Omental fat pad (tissue), 4 donors: ENCODE measurements around the gene RAPH1. TPM values are rescaled to one million over a fixed set of nuclear protein-coding genes. Genes with fewer than 3 reads are reported as not detected.
"Not testable (repeated sequence)": the region's sequence is repeated elsewhere in the genome, so short reads cannot be mapped to it uniquely, and the experiment has no call there.

ENCODE experiments used
- ATAC-seq: fragments of 150-250 bp; one replicate; pipeline ENCODE4 v1.9.1; 2016; ENCODE audit warnings: mild to moderate bottlenecking, moderate library complexity; ENCODE audit not compliant: low FRiP score
- DNase-seq: peaks from one replicate; pipeline ENCODE4 v3.0.0-alpha.2; 2019; ENCODE audit warnings: low spot score
- CTCF ChIP-seq, 3 donors: fragments of 450-650 bp; IDR thresholded peaks; one replicate each; pipeline ENCODE4 v1.5.1; 2016 to 2017; ENCODE audit warnings: antibody characterized with exemption in 3 of 3, mild to moderate bottlenecking in 3 of 3, moderate library complexity in 2 of 3
- total RNA-seq, 4 donors: library from RNA; depleted of rRNA; stranded (reverse); fragments of >200 nt; gene quantifications; one replicate each; pipeline ENCODE4 v1.1.0, GENCODE V29; 2016

RAPH1 gene
- total RNA-seq, 4 donors from 2014 or later, result 38.1 to 86.1 (median 65.6) TPM

GRCh38 chr2:203510256-203510940 is 24.7 kb downstream of the RAPH1 start:
- no peak for ATAC-seq
- no peak for DNase-seq
- TF ChIP-seq CTCF (IDR thresholded peaks at IDR 0.05), result no peak

GRCh38 chr2:203503460-203503859 is 31.6 kb downstream of the RAPH1 start:
- not testable (repeated sequence) for DNase-seq, ATAC-seq

- TF ChIP-seq CTCF (IDR thresholded peaks at IDR 0.05), result no peak
- ATAC-seq, result no peak
- DNase-seq, result no peak
These were observed 33.2 kb downstream of the RAPH1 start for GRCh38 chr2:203501873-203502272.

GRCh38 chr2:203500951-203501350 is 34.1 kb downstream of the RAPH1 start:
- ATAC-seq (no peak), DNase-seq (no peak)
- no peak for TF ChIP-seq CTCF (IDR thresholded peaks at IDR 0.05)

- TF ChIP-seq CTCF (IDR thresholded peaks at IDR 0.05), result no peak
- ATAC-seq (no peak), DNase-seq (no peak)
These were observed 34.8 kb downstream of the RAPH1 start for GRCh38 chr2:203500297-203500696.

- ATAC-seq, result peak; percentile 88
- TF ChIP-seq CTCF (IDR thresholded peaks at IDR 0.05), result no peak
- DNase-seq, result no peak
These were observed 36.9 kb downstream of the RAPH1 start for GRCh38 chr2:203498161-203498560.

GRCh38 chr2:203492965-203493364 is 42.1 kb downstream of the RAPH1 start:
- ATAC-seq, result no peak
- DNase-seq, result no peak
- TF ChIP-seq CTCF (IDR thresholded peaks at IDR 0.05), result no peak
